ENCODE results near the gene SLC17A6.

The SLC17A6 gene

DNA sequence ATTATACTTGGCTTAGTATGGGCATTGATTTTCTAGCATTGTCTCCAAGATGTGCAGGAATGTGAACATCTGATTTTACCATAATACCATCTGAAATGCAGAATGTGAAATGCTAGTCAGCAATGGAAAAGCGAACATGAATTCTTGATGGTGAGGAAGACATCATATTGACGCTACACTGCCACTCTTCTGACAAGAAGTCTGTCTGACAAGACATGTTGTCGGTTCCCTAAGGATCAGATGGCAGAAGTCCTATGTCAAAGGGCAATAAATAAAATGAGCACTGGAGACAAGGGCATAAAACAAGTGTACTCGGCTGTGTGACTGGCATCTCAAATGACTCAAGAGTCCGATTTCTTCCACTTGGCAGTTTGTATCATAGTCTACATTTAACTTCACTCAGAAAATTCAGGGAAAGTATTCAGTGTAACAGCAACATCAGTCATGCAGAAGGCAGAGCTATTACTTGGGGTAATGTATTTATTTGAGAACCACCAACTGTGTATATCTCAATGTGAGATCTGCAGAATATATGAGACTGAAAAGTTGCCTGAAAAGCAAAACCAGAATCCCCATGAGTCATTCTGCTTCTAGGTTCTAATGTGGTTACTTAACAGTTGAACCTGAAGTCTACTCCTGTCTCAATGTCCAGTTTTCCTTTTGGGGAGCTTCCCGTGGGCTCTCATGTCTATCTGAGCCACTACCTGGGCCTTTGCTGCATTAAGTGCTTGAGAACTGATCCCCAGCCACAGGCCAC lies 51.5 kb downstream of the SLC17A6 start:
- DNase-seq (ENCODE audit: low spot score) = no peak

DNA sequence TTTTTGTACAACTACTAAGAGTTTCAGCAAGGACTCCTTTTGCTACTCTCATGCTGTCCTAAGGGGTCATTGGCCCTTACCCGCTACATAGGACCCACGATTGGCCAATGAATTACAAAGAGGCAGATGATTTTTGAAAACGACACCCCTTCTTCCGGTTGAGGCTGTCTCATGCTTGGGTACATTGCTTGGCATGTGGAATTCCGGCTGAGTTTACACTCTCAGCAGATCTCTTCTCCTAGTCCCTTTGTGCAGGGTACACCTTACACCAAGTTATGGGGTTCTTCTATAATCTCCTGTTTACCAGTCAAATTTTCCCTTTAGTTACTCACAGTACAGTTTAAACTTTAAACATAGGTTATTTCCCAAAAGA lies 52.1 kb downstream of the SLC17A6 start:
- DNase-seq (ENCODE audit: low spot score) = no peak

DNA sequence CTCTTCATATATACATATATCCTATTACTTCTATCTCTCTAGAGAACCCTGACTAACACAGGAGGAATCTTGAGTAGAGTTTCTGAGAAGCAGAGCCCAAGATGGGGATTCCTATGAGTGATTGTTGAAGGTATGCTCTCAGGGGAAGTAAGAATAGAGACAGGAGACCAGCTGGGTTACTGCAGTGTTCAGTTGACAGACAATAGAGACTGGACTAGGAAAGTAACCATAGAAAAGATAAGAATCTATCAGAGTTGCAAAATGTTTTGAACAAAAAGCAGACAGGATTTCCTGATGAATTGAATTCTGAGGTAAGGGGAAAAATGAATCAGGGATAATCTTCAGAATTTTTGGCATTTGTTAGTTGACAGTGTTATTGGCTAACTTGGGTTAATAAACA lies 54.4 kb downstream of the SLC17A6 start:
- DNase-seq (ENCODE audit: low spot score) = no peak

DNA sequence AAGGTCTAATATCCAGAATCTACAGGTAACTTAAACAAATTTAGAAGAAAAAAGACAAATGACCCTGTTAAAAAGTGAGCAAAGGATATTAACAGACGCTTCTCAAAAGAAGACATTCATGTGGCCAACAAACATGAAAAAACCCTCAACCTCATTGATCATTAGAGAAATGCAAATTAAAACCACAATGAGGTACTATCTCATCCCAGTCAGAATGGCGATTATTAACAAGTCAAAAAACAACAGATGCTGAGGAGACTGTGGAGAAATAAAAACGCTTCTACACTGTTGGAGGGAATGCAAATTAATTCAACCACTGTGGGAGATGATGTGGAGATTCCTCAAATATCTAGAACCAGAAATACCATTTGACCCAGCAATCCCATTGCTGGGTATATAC lies 67.2 kb downstream of the SLC17A6 start:
- DNase-seq (ENCODE audit: low spot score) = no peak

DNA sequence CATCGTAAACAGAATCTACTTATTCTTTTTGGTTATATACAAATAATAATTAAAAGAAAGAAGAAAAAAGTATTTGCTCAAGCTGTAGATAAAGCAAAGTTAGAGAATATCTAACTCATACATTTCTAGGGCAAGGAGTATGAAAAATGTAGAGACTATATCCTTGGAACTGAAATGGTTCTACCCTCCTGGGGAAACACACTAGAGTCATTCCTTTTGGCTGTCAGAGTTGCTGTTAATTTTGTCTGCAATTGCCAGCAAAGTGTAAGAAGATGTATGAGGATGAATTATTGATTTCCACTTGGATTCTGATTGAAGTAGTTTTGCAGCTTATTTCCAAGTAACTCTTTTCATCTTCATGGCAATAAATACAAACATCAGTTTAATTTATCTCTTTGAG lies 69.1 kb downstream of the SLC17A6 start:
- no peak for DNase-seq (ENCODE audit: low spot score)

DNA sequence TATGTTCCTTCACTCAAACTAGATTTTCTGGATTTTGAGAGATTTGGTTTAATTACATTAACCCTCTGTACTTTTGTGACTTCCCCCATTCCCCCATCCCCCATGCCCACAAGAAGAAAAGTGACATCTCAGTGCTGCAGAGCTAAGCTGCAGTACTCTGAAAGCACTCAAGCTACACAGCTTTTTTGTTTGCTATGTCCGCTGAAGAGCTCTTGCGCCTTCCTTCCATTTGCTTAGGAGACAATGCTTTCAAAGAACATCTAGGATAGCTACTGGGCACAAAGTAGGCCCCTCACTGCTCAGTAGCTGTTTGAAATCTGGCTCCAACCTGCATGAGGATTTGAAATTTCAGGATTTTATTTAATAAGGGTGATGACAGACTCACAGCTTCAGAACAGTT lies 69.7 kb downstream of the SLC17A6 start:
- no peak for DNase-seq (ENCODE audit: low spot score)

DNA sequence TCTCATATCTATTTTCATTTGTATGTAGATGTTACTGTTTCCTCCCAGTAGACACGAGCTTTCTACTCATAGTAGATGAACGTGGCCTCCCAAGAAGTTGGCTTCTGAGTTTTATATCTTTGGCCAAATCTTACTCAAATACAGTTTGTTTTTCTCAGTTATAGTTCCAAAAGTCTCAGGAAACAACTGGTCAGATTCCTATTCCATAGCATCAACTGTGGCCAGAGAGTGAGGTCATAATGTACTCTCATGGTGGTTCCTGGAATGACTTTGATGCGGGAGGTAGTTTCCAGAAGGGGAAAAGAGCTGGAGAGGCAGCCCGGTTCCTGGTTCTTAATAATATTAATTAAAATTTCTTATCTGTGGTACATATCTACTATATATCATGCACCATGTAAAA lies 77.3 kb downstream of the SLC17A6 start:
- DNase-seq (ENCODE audit: low spot score) = no peak

DNA sequence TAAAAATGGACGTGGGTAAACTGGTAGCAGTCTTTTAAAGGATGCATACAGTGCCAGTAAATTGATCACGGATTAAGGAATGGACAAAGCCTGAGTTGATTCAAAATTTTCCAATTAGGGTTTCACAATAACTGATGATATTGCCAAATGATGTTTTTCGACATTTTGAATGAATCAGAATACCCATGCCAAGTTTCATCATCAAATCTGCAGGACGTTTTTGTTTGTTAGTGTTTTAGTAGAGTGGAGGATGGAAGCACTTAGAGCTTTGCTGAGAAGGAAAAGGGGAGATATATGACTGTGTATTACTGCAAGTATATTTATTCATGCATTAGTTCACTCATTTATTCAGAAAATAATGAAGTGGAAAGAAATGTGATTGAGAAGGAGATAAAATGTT lies 78.3 kb downstream of the SLC17A6 start:
- DNase-seq (ENCODE audit: low spot score) = no peak

DNA sequence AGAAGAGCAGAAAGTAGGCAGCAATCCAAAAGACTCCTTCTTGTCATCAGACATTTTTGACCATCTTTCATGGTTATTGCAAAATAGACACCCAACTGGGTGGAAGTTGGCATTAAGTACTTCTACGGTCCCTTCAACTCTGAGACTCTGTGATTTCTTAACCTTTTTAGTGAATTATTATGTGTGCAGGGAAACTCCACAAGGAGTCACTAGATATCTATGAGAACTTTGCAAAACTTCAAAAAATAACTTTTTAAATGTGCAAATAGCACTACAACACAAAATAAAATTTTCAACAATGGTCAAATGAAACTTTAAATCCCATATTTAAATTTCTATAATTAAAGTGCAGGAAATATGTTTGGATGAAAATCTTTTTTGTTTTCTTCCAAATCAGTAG lies 88.7 kb downstream of the SLC17A6 start:
- DNase-seq (ENCODE audit: low spot score) = no peak
